Stimulated activated CD4-positive, alpha-beta T cell treated with anti-CD3 and anti-CD28 coated beads, TNF-alpha, amount 100 ng/mL, for 4 hours (primary cell): Measurements from ENCODE around the gene ENSA.
"Not testable (repeated sequence)": the region's sequence is repeated elsewhere in the genome, so short reads cannot be mapped to it uniquely, and the experiment has no call there.

Experiments
- DNase-seq, 3 experiments: peaks; one replicate each; pipeline ENCODE4 v3.0.0-alpha.2; 2020; ENCODE audit warnings: low read depth in 3 of 3

Gene ENSA

GRCh38 chr1:150629115-150629928 is at the start of gene ENSA:
Gene ENSA, minus strand, starts transcription at chr1:150629612. Its CDS starts 142 bp downstream, at chr1:150629470.
- peak; percentile 88 to 90 (median 90) for DNase-seq

- DNase-seq = no peak
Observed at GRCh38 chr1:150678988-150679387, 49.6 kb upstream of the ENSA start.

GRCh38 chr1:150674881-150675280 is 45.5 kb upstream of the ENSA start:
- no peak for DNase-seq

GRCh38 chr1:150663321-150663720 is 33.9 kb upstream of the ENSA start:
- no peak for DNase-seq

- DNase-seq = no peak
Observed at GRCh38 chr1:150662811-150663210, 33.4 kb upstream of the ENSA start.

GRCh38 chr1:150661156-150661555 is 31.7 kb upstream of the ENSA start:
- no peak for DNase-seq

GRCh38 chr1:150660584-150660983 is 31.2 kb upstream of the ENSA start:
- DNase-seq = no peak

GRCh38 chr1:150657064-150657463 is 27.7 kb upstream of the ENSA start:
- not testable (repeated sequence) for DNase-seq

- not testable (repeated sequence) for DNase-seq
Observed at GRCh38 chr1:150654635-150655034, 25.2 kb upstream of the ENSA start.

- no peak for DNase-seq
Observed at GRCh38 chr1:150650193-150650592, 20.8 kb upstream of the ENSA start.

GRCh38 chr1:150649441-150650075 is 20.1 kb upstream of the ENSA start:
- no peak for DNase-seq

GRCh38 chr1:150642296-150642695 is 12.9 kb upstream of the ENSA start:
- DNase-seq = no peak

GRCh38 chr1:150641126-150641815 is 11.9 kb upstream of the ENSA start:
- DNase-seq = not testable (repeated sequence)

GRCh38 chr1:150638430-150638829 is 9.0 kb upstream of the ENSA start:
- not testable (repeated sequence) for DNase-seq

- not testable (repeated sequence) for DNase-seq
Observed at GRCh38 chr1:150634839-150635622, 5.6 kb upstream of the ENSA start.

- DNase-seq = no peak
Observed at GRCh38 chr1:150628766-150629114, 672 bp downstream of the ENSA start.

- DNase-seq = no peak
Observed at GRCh38 chr1:150627826-150628410, 1.5 kb downstream of the ENSA start.

- no peak for DNase-seq
Observed at GRCh38 chr1:150626150-150626549, 3.3 kb downstream of the ENSA start.

- not testable (repeated sequence) for DNase-seq
Observed at GRCh38 chr1:150624546-150624945, 4.9 kb downstream of the ENSA start.

- DNase-seq = not testable (repeated sequence)
Observed at GRCh38 chr1:150624134-150624533, 5.3 kb downstream of the ENSA start.

GRCh38 chr1:150622303-150622975 is 7.0 kb downstream of the ENSA start:
- no peak for DNase-seq
